IMR-90 (cell line): ENCODE results near the gene NANS.

Experiments
- CEBPB ChIP-seq: IDR thresholded peaks from 2 replicates; pipeline ENCODE4 v1.6.1; 2012; ENCODE audit warnings: low read depth, low read length, improper control_type of control experiment
- MAFK ChIP-seq: IDR thresholded peaks from 2 replicates; pipeline ENCODE4 v1.6.1; 2012; ENCODE audit warnings: low read depth, low read length, improper control_type of control experiment
- POLR2A ChIP-seq: IDR thresholded peaks from 2 replicates; pipeline ENCODE4 v1.6.1; 2012; ENCODE audit warnings: mild to moderate bottlenecking, low read depth, low read length
- RAD21 ChIP-seq: IDR thresholded peaks from 2 replicates; pipeline ENCODE4 v1.6.1; 2012; ENCODE audit warnings: low read length, improper control_type of control experiment
- TF ChIP-seq, protein P1 (sequence below): conservative IDR thresholded peaks from 2 replicates; pipeline ENCODE4 v1.5.1; 2012; ENCODE audit warnings: mild to moderate bottlenecking, low read depth, low read length, improper control_type of control experiment

DNA sequence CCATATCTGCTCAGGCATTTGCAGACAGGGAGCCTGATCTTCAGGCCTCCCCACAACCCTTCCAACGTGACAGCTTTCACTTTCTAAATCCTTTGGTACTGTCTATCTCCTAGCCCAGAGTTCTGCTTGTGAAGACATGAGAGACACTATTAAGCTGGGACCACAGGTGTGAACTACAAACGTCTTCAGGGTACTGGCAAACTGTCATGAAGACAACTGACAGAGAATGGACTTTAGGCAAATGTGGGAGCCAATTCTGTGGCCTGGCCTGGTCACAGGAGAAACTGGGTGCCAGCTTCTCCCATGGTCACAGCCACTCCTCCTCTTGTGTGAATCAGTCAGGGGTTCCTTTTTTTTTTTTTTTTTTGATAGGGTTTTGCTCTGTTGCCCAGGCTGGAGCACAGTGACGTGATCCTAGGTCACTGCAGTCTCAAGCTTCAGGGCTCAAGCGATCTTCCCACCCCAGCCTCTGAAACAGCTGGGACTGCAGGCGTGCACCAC is 52.0 kb downstream of the NANS start:
- TF ChIP-seq, protein P1, sequence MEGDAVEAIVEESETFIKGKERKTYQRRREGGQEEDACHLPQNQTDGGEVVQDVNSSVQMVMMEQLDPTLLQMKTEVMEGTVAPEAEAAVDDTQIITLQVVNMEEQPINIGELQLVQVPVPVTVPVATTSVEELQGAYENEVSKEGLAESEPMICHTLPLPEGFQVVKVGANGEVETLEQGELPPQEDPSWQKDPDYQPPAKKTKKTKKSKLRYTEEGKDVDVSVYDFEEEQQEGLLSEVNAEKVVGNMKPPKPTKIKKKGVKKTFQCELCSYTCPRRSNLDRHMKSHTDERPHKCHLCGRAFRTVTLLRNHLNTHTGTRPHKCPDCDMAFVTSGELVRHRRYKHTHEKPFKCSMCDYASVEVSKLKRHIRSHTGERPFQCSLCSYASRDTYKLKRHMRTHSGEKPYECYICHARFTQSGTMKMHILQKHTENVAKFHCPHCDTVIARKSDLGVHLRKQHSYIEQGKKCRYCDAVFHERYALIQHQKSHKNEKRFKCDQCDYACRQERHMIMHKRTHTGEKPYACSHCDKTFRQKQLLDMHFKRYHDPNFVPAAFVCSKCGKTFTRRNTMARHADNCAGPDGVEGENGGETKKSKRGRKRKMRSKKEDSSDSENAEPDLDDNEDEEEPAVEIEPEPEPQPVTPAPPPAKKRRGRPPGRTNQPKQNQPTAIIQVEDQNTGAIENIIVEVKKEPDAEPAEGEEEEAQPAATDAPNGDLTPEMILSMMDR: no peak
- TF ChIP-seq POLR2A (no peak), RAD21 (no peak), CEBPB (no peak), MAFK (no peak)
